C4-2B (cell line): ENCODE data around the gene CGREF1.

ENCODE experiments used
- CTCF ChIP-seq: fragments of 450-650 bp; conservative IDR thresholded peaks from 2 replicates; pipeline ENCODE4 v1.5.1; 2017; ENCODE audit warnings: mild to moderate bottlenecking
- ZFX ChIP-seq: fragments of 450-650 bp; IDR thresholded peaks from 2 replicates; pipeline ENCODE4 v1.6.1; 2017

DNA sequence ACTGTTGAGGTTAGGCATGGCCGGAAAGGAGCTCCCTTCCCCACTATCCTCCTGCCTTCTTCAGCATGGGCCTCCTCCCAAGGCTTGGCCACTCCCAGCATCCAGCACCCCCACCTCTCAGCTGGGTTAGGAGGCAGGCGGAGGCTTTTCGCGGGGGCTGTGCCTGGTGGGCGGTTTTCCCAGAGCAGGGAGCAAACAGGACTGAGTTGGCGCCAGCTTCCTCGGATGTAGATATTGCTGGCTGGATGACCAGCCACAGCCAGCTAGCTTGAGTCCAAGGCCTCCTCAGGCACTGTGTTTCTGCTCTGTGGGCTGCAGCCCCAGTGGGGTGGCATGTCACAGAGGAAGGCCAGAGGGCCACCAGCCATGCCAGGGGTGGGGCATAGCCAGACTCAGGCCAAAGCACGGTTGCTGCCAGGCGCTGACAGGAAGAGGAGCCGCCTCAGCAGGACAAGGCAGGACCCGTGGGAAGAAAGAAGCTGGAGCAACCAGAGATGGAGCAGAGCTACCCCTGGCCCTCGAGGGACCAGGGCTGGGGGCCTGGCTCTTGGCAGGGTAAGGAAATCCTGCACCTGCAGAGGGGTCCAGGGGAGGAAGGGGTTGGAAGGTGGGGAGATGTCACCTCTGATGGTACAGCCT, 30.0 kb upstream of the CGREF1 start, which contains the start of gene TCF23:
- TF ChIP-seq CTCF: no peak
- no peak for TF ChIP-seq ZFX
